Measurements from ENCODE around the gene FBXL13.
"Not testable (repeated sequence)": the region's sequence is repeated elsewhere in the genome, so short reads cannot be mapped to it uniquely, and the experiment has no call there.

Gene FBXL13

DNA sequence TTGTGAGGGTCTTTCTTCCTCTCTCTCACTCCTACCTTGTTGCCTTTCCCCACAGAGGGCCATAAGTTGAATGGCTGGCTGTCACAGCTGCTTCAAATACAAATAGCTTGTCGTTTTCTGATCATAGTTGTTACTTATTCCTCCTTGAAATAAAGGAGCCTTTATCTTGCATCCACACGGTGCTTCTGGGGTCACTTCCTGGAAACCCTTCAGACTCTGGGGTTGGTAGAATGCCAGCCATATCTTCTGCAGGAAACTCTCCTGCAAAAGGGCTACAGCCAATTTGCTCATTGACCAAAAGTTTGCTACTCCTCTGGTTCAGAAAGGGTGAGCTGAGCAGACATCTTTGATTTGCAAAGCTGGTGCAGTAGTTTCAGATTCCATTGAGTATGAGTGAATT is 255.4 kb downstream of the FBXL13 start:
- DNase-seq (ENCODE audit: low read depth), result no peak

DNA sequence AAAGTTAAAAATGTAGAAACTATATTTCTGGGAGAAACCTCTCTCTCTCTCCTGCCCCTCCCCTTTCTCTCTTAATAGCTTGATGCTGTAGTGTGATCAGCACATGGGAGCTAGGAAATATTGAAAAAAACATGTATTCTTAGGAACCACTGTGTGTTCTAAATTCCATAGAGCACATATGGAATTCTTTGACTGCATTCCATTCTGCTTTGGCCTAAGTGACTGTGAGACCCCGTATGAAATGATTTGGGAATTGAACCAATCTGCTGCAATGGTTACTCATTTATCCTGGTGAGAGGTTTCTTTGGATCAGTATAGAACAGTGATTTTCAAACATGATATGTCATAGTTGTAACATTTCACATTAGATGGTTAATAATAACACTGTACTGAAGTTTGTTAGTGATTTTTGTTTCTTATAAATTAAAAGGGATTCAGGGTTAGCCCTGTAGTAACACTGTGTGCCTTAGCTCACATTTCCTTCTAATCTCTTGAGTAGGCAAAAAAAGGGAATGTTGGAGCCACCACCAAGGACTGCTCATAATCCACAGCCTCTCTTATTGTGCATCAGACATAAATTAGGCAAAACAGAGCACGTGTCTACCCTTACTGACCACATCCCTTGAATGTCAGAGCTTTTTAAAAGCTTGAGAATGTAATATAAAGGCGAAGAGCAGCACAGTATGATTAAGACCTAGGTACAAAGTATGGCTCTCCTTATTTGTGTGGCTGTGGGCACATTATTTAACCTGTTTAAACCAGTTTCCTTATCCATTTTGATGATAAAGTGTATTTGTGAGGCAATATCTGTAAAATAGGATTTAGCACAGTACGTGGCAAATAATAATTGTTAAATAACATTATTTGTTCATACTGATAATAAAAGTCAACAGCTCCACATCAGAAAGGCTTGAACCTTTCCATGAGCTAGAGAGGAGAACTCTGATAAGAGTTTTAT is 256.7 kb downstream of the FBXL13 start:
- DNase-seq (ENCODE audit: low read depth), result no peak

DNA sequence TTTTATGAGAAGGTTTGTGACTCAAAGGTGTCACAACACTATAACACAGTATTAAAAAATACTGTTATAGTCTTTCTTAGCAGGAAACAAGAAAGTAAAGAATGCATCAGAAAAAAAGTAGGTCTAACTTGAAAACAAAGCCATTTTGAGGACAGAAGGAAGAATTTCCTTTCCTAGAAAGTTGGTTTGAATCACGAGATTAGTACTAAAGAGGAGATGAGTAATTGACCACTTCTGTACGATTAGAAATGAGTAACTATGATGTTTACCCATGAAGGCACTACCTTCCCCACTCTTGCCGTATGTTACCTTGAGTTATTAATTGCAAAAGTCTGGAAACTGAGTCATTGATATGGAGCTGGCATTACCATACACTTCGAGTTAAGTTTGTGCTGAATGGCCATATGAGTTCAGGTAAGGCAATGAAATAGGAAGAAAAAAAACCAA is 260.5 kb downstream of the FBXL13 start:
- no peak for DNase-seq (ENCODE audit: low read depth)

DNA sequence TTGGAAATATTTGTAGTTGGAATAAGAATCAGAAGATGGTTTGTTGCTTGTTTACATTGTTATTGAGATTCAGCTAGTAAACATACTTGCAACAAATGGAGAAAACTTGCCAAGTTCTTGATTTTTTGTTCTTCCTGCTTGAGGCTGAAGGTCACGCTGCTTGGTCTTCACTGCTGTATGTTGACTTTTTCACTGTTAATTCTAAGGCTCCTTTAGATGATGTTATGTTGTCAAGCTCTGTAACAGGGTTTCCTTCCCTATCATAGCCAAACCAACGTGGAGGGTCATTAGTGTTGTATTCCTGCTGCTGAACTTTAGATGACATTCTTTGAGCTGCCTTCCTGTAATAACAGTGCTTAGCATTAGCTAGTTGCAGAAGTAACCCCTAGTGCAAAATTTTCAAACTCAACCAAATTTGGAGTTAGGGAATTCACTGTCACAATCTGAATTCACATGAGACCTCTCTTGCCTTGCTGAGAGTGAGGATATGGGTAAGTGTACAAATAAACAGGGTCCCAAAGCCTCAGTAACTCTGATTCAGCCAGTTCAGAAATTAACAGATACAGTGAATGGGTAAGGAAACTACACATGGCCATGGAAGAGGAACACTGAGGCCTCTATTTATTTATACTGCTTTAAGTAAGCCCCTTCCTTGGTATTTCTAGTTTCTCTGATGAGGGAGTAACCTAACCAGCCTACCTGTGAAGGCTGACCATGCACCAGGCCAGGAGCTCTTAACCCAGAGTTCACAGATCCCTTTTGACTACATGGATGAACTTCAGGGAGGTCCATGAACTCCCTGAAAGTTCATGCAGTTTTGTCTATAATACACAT is 261.2 kb downstream of the FBXL13 start:
- DNase-seq (ENCODE audit: low read depth), result no peak

DNA sequence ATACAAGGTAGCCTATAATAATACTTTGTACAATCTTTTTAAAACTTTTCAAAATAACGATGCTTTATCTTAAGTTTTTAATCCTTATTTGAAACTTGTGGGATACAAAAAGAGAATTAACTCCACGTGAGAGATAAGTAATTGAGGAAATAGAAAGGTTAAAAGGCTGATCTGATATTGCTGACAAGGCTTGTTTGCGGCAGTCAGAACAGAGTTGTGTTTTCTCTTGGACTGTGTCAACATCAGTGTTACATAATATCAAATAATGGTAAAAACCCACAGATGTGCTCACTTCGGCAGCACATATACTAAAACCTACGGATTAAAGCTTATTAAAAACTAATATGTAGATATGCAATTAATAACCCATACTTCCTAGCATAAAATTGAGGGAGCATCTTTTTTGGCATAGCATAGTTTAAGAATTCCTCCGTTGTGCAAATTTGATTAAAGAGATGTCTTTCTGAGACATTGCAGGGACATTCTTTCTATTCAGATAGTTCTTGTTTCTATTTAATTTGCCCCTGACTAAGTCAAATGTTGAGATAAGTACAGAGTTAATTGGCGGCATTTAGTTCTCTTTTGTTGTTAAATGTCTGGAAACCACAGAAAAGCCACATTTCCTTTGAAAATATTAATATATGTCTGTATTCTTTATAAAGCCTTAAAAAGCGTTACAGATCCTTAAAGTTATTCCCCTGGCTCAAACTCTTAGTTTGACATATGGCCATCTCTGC is 262.5 kb downstream of the FBXL13 start:
- DNase-seq (ENCODE audit: low read depth), result no peak

DNA sequence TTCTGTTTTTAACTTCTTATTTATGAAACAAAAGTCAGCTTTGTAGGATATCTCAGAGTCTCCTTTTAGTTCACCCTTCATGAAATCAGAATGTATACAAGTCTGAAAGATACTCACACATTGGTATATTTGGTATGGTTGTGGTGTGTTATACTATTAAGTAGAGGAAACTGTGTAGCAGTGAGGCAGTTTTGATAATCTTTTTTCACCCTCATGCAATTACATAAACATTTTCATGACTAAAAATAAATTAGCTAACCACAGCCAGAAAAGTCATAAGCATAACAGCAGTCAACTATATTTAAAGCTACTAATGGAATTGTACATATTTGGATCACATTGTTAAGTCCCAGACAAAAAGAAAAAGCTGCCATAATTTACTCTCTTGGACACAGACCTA is 263.7 kb downstream of the FBXL13 start:
- DNase-seq (ENCODE audit: low read depth), result no peak

DNA sequence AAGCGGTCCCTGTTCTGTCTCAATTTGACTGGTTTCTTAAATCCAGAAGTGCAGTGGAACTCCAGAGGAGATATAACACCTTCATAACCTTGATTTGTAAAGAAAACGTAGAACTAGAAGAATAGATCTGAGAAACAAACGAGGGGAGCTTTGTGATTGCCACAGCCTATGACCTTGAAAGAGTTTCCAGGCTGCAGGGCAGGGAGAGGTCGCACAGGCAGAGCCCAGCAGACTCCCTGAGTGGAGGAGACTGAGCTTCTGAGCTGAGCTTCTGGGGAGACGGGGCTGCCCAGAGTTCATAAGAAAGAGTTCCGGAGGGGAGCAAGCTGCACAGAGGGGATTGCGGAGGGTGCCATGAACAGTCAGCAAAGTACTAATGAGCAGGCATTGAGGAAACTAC is 268.0 kb downstream of the FBXL13 start:
- no peak for DNase-seq (ENCODE audit: low read depth)

DNA sequence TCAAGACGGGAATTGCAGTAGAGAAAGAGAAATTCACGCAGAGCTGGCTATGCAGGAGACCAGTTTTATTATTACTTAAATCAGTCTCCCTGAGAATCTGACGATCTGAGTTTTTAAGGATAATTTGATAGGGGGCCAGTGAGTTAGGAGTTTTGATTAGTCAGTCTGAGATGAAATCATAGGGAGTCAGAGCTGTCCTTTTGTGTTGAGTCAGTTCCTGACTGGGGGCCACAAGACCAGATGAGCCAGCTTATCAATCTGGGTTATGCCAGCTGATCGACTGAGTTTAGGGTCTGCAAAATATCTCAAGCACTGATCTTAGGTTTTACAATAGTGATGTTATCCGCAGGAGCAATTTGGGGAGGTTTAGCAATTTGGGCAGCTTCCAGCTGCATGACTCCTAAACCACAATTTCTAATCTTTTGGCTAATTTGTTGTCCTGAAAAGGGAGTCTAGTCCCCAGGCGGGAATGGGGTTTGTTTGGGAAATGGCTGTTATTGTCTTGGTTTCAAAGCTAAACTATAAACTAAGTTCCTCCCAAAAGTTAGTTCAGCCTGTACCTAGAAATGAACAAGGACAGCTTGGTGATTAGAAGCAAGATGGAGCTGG is 278.5 kb downstream of the FBXL13 start:
- not testable (repeated sequence) for DNase-seq (ENCODE audit: low read depth)

DNA sequence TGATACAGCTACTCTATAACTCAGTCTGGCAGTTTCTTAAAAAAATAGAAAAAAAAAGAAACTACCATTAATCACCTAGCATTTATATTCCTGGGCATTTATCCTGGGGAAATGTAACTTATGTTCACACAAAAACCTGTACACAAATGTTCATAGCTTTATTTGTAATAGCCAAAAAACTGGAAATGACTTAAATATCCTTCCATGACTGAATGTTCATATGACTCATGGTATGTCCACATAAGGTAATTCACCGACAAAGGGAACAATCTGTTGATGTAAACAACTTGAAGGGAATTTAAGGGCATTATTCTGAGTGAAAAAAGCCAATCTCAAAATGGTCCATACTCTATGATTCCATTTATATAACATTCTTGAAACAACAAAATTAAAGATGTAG is 280.0 kb downstream of the FBXL13 start:
- not testable (repeated sequence) for DNase-seq (ENCODE audit: low read depth)

DNA sequence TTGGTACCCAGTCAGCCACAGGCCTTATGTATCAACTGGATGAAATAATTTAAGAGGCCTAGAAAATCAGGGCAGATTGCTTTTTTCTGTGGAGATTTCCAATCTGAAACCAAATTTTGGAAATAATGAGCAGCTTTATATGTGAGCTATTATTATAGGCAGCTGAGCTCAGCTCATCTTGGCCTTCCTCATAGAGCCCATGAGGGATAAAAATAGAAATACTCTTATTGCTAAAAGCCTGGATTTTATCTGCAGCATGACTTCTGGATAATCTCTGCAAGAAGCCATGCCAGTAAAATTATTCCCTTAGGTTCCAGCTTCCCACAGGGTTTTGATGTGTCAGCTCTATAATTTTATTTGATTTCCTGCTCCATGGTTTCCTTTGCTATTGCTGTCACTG is 282.8 kb downstream of the FBXL13 start:
- DNase-seq (ENCODE audit: low read depth), result not testable (repeated sequence)

DNA sequence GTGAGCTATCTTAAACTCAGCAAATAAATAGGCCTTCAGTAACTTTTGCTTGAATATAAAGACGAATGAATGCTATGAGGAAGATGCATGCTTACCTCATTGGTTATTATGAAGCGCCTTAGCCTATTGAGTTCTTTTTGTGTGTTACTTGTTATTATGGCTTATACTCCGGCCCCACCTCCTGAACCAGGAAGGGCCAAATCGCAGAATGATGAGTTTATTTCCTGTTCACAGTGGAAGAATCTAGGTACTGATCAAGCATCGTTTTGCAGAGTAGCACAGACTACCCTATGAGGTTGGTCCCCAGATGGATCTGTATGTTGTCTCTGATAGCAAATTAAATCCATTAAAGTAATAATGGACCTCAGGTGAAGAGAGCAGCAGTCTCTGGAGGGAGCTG is 283.2 kb downstream of the FBXL13 start:
- DNase-seq (ENCODE audit: low read depth), result not testable (repeated sequence)

DNA sequence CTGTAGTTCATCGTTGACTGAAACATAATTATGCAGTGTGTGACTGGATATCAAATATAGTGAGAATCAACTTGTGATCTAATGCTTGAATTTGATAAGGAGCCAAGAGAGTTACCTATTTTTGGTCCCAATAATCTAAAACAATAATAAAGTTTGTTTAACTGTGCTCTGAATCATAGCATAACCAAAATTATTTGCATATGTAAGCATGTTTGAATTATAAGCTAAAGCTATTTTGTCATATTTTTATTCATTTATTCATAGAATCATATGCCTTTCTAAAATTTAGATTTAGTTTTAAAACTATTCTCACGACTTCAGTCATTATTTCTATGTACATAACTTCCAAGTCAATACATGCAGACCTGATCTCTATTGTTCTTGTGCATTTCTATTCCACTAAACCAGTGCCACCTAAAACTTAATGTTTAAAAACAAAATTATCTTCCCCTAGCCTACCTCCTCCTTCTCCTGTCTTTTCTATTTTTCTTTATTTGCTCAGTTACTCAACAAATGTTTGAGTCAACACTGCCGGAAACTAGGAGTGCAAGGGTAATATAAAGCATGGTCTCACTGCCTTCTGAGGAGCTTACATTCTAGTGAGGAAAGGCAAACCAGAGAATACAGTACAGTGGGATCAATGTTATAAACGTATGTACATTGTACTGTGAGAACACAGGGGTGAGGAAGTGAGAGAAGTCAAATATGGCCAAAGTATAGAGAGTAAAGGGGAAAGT is 284.1 kb downstream of the FBXL13 start:
- DNase-seq (ENCODE audit: low read depth), result not testable (repeated sequence)

DNA sequence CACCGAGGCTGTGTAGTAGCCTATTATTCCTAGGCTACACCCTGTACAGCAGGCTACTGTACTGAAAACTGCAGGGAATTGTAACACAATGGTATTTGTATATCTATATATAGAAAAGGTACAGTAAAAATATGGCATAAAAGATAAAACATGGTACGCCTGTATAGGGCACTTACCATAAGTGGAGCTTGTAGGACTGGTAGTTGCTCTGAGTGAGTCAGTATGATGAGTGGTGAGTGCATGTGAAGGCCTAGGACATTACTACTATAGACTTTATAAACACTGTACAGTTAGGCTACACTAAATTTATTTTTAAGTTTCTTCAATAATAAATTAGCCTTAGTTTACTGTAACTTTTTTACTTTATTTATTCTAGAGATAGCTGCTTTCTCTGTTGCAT is 285.8 kb downstream of the FBXL13 start:
- not testable (repeated sequence) for DNase-seq (ENCODE audit: low read depth)

DNA sequence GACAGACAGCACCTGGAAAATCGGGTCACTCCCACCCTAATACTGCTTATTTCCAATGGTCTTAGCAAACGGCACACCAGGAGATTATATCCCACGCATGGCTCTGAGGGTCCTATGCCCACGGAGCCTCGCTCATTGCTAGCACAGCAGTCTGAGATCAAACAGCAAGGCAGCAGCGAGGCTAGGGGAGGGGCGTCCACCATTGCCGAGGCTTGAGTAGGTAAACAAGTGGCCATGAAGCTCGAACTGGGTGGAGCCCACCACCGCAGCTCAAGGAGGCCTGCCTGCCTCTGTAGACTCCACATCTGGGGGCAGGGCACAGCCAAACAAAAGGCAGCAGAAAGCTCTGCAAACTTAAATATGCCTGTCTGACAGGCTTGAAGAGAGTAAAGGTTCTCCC is 293.7 kb downstream of the FBXL13 start:
- DNase-seq (ENCODE audit: low read depth), result not testable (repeated sequence)

DNA sequence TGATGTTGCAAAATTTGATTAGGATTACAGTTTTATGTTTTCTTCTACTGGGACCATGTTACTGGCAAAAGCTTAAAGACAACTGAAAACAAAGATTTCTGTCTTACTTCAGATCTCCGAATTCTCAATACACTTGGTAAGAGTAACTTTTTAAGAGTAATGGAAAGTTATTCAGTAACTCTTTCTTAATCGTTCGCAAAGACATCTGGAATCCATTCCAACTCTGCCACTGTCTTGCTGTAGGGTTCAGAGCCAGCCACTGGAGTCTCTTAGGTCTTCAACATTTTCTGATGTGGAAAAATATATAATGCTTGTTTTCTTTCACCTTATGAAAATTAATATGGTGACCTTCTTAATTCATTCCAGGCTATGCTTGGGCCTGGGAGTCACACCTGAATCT is 295.9 kb downstream of the FBXL13 start:
- not testable (repeated sequence) for DNase-seq (ENCODE audit: low read depth)

DNA sequence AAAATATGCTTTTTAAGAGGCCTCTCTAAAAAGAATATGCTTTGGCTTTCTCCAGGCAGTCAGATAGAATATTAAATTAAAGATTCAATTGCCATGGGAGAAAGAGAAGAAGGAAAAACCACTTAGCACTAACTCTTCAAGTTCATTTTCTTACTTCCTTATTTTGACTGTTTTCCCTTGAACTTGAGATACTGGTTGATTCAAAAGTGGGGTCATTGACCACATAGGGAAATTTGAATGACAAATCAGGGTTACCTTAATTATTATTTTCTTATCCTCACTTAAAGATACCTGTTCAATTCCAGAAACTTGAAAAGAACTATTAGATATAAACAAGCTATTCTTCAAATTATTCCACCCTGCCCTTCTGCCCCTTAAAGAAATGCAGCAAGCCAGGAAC is 298.4 kb downstream of the FBXL13 start:
- not testable (repeated sequence) for DNase-seq (ENCODE audit: low read depth)

DNA sequence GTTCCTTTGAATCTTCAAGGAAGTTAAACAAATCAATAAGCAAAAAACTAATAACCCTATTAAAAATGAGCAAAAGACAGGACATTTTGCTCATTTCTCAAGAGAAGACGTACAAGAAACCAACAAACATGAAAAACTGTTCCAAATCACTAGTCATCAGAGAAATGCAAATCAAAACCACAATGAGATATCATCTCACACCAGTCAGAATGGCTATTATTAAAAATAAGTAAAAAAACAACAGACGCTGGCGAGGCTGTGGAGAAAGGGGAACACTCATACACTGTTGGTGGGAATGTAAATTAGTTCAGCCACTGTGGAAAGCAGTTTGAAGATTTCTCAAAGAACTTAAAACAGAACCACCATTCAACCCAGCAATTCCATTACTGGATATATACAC is 304.1 kb downstream of the FBXL13 start:
- DNase-seq (ENCODE audit: low read depth), result not testable (repeated sequence)

DNA sequence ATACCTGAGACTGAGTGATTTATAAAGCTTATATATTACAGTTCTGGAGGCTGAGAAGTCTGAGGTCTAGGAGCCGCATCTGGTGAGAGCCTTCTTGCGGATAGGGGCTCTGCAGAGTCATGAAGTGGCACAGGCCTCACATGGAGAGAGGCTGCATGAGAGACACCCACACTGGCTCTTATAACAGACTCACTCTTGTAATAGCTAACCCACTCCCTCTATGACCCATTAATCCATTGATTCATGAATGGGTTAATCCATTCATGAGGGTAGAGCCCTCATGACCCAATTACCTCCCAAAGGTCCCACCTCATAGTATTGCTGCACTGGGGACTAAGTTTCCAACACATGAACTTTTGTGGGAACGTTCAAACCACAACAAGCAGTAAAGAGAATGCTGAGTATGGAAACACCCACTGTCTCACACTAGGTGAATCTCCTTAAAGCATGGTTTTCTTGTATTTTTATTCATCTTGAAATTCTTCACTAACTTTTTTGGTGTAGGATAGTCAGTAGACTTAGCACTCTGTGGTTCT is 304.9 kb downstream of the FBXL13 start:
- not testable (repeated sequence) for DNase-seq (ENCODE audit: low read depth)

DNA sequence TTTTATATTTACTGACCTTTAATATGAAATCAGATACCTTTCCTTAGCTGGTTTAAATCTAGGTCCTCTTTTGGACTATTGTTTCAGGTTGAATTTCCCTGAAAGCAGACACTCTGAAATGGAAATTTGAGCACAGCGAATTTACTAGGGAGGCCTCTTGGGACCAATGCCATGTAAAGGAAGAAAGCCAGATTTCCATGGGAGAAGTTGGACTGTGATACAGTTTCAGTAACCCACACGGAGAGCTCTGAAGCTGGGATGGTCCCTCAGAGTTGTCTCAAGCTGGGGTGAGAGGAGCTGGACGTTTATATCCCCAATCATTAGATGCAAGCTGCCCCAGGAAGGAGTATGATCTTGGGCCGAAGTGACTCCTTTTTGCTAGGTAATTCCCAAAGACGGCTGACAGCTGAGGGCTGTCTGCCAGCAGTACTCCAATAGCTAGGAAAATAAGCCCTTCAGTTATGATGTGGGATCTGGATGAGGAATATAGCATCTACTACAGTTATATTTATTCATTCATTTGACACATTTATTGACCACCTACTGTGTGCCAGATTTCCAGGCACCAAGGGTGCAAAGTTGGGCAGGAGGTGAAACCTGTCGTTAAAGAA is 311.2 kb downstream of the FBXL13 start:
- not testable (repeated sequence) for DNase-seq (ENCODE audit: low read depth)

Data from stimulated activated CD8-positive, alpha-beta memory T cell treated with anti-CD3 and anti-CD28 coated beads, Interleukin-15, amount 100 ng/mL, for 1 hour (primary cell).